Kidney capillary endothelial cell (primary cell): ENCODE data around the gene UPK1A.
"Not testable (repeated sequence)": the region's sequence is repeated elsewhere in the genome, so short reads cannot be mapped to it uniquely, and the experiment has no call there.

Experiments
- DNase-seq: peaks from one replicate; pipeline ENCODE4 v3.0.0-alpha.2; 2018; ENCODE audit warnings: low spot score

The UPK1A gene

DNA sequence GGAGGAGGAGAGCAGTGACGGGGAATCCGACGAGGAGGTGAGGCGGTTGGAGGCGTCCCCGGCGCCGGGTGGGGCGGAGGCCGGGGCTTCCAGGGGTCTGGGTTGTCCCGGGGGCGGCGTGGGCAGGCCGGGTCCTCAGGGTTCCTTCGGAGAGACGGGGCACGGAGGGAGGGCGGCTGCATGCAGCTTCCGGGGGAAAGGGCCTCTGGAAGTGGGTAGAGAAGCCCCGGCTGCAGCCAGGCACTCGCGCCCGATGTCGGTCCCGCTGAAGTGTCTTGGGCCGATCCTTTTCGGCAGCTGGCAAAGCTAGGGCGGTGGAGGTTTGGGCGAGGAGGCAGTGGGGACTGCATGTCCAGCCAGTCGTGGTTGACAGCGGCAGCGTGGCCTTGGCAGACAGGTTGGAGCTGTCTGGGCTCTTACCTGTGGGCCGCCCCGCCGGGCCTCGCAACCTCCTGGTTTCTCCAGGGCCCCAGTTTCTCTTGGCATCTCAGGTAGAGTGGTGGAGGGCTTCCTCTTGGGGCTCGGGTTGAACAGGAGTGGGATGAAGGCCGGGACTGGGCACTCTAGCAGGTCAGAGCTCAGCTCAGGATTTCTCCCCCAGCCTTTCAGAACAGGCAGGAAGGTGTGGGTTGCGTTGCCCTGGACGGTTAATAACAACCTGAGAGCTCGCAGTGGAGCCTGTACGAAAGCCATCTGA is 52.2 kb downstream of the UPK1A start:
- no peak for DNase-seq

GRCh38 chr19:35719402-35720162 is 53.3 kb downstream of the UPK1A start:
- no peak for DNase-seq

DNA sequence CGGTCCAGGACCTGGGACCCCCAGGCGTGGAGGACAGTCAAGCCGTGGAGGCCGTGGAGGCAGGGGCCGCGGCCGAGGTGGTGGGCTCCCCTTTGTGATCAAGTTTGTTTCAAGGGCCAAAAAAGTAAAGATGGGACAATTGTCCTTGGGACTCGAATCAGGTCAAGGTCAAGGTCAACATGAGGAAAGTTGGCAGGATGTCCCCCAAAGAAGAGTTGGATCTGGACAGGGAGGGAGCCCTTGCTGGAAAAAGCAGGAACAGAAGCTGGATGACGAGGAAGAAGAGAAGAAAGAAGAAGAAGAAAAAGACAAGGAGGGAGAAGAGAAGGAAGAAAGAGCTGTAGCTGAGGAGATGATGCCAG is 53.8 kb downstream of the UPK1A start:
- no peak for DNase-seq

DNA sequence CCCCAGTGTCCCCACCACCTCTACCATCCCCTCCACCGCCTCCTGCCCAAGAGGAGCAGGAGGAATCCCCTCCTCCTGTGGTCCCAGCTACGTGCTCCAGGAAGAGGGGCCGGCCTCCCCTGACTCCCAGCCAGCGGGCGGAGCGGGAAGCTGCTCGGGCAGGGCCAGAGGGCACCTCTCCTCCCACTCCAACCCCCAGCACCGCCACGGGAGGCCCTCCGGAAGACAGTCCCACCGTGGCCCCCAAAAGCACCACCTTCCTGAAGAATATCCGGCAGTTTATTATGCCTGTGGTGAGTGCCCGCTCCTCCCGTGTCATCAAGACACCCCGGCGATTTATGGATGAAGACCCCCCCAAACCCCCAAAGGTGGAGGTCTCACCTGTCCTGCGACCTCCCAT is 54.3 kb downstream of the UPK1A start:
- DNase-seq = no peak

- DNase-seq = no peak
These were observed 55.1 kb downstream of the UPK1A start for GRCh38 chr19:35721374-35721773.

DNA sequence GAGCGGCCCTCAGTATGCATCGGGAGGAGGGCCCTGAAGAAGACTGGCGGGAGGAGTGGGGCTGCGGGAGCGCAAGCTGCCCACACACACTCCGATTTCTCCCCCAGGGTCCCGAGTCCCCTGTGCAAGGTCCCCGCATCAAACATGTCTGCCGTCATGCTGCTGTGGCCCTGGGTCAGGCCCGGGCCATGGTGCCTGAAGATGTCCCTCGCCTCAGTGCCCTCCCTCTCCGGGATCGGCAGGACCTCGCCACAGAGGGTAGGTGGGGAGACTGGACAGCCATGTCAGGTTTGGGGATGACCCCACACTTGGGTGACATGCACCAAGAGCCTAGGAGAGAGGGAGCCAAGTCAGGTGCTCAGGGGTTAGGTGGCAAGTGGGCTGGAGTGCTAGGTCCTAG is 56.1 kb downstream of the UPK1A start:
- no peak for DNase-seq

GRCh38 chr19:35722897-35723296 is 56.6 kb downstream of the UPK1A start:
- no peak for DNase-seq

GRCh38 chr19:35723671-35724070 is 57.4 kb downstream of the UPK1A start:
- DNase-seq = no peak

- not testable (repeated sequence) for DNase-seq
These were observed 57.8 kb downstream of the UPK1A start for GRCh38 chr19:35724132-35724531.

DNA sequence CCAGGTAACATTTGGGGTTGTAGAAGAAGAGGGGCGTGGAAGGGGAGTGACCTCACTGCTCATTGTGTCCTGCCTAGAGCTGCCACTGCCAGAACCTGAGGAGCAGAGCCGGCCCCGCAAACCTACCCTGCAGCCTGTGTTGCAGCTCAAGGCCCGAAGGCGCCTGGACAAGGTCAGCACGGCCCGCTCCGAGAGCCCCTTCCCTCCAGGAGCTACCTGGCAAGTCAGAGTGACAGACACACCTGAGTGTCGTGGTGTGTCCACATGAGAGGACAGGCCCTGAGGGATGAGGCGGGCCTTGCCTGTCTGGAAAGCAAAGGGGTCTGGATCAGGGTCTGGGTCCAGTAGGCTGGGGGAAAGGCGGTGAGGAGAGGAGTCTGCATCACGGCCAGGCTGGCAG is 58.2 kb downstream of the UPK1A start:
- no peak for DNase-seq

DNA sequence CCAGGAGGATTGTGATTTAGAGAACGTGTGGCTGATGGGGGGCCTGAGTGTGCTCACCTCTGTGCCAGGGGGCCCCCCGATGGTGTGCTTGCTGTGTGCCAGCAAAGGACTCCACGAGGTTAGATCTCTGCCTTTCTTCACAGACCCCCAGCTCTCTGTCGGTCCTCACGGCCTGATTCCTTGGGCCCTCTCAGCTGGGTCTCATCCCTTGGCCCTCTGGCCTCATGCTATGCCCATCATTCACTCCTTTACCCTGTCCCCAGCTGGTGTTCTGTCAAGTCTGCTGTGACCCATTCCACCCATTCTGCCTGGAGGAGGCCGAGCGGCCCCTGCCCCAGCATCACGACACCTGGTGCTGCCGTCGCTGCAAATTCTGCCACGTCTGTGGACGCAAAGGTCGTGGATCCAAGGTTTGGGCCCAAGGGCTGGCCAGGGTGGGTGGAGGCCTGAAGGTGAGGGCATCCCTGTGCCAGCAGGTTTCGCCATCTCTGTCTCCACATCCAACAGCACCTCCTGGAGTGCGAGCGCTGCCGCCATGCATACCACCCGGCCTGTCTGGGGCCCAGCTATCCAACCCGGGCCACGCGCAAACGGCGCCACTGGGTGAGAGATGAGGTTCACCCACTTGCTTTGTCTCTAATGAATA is 59.0 kb downstream of the UPK1A start:
- no peak for DNase-seq

DNA sequence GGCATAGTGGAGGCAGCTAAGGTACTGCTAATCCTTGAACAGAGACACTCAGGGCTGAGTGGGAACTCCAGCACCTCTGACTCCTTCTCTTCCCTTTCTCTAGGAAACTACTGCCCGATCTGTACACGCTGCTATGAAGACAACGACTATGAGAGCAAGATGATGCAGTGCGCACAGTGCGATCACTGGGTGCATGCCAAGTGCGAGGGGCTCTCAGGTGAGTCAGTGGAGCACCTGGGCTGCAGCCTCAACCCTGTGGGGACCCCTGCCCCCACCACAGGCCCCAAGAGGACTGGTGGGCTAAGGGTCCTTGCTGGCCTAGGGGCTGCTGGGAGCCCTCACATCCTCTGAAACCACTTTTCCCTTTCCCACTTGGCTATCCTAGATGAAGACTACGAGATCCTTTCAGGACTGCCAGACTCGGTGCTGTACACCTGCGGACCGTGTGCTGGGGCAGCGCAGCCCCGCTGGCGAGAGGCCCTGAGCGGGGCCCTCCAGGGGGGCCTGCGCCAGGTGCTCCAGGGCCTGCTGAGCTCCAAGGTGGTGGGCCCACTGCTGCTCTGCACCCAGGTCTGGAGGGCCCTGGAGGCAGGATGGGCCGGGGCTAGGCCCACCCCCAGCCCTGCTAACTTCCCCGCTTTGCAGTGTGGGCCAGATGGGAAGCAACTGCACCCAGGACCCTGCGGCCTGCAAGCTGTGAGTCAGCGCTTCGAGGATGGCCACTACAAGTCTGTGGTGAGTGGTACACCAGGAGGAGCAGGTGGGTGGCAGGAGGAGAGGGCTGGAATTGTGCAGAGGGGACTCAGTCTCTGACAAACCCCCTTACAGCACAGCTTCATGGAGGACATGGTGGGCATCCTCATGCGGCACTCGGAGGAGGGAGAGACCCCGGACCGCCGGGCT is 61.0 kb downstream of the UPK1A start:
- DNase-seq = no peak
